HepG2 (cell line): ENCODE measurements around the gene RHOBTB3. TPM values are rescaled to one million over a fixed set of nuclear protein-coding genes. Genes with fewer than 3 reads are reported as not detected.
A peak's percentile ranks its signal among the peaks of the same experiment; 100 is the strongest.

Source experiments
- ELF4 ChIP-seq: sonication (generic); formaldehyde crosslinking; IDR thresholded peaks from 2 replicates; pipeline ENCODE4 v1.5.0; 2020; ENCODE audit warnings: missing genetic modification reagents, mild to moderate bottlenecking, moderate library complexity, borderline replicate concordance
- HHEX ChIP-seq: IDR thresholded peaks from 2 replicates; pipeline ENCODE4 v1.6.1; 2016; ENCODE audit warnings: control low read depth
- MAFG ChIP-seq: sonication (generic); formaldehyde crosslinking; IDR thresholded peaks from 2 replicates; pipeline ENCODE4 v1.5.1; 2020; ENCODE audit warnings: mild to moderate bottlenecking, missing genetic modification reagents
- NCOR1 ChIP-seq: fragments of 200-600 bp; sonication (generic); IDR thresholded peaks from 2 replicates; pipeline ENCODE4 v1.7.0; 2017; ENCODE audit warnings: antibody characterized with exemption, low read length, borderline replicate concordance
- POGZ ChIP-seq: sonication (generic); formaldehyde crosslinking; IDR thresholded peaks from 2 replicates; pipeline ENCODE4 v1.4.0; 2020; ENCODE audit warnings: mild to moderate bottlenecking, missing genetic modification reagents
- RAD51 ChIP-seq: fragments of 450-650 bp; IDR thresholded peaks from 2 replicates; pipeline ENCODE4 v1.6.1; 2016; ENCODE audit warnings: borderline replicate concordance
- SALL2 ChIP-seq: sonication (generic); formaldehyde crosslinking; IDR thresholded peaks from 2 replicates; pipeline ENCODE4 v1.8.1; 2023; ENCODE audit warnings: mild to moderate bottlenecking, missing genetic modification reagents, inconsistent platforms
- SNAPC2 ChIP-seq: sonication (generic); formaldehyde crosslinking; IDR thresholded peaks from 2 replicates; pipeline ENCODE4 v1.8.1; 2022; ENCODE audit warnings: mild to moderate bottlenecking, missing genetic modification reagents
- TGIF2 ChIP-seq: IDR thresholded peaks from 2 replicates; pipeline ENCODE4 v1.6.1; 2016; ENCODE audit warnings: control low read depth, missing compliant biosample characterization
- ZFP37 ChIP-seq: sonication (generic); formaldehyde crosslinking; IDR thresholded peaks from 2 replicates; pipeline ENCODE4 v1.4.0; 2020; ENCODE audit warnings: missing genetic modification reagents, borderline replicate concordance
- ZMYM2 ChIP-seq: sonication (generic); formaldehyde crosslinking; IDR thresholded peaks from 2 replicates; pipeline ENCODE4 v1.8.0; 2022; ENCODE audit warnings: mild to moderate bottlenecking, missing genetic modification reagents
- ZNF432 ChIP-seq: sonication (generic); formaldehyde crosslinking; IDR thresholded peaks from 2 replicates; pipeline ENCODE4 v1.5.0; 2020; ENCODE audit warnings: missing genetic modification reagents, mild to moderate bottlenecking, borderline replicate concordance
- polyA plus RNA-seq, 8 experiments: library from polyadenylated mRNA; depleted of rRNA in 3 of 8; stranded (reverse) in 7 of 8; unstranded in 1 of 8; fragments of >200 nt; fragmentation: Illumina TruSeq in 4 of 8; extraction: Trizol in 4 of 8; gene quantifications; 2 replicates each; pipeline versions ENCODE4 v1.2.1 to v1.2.3, GENCODE V29; 2011 to 2016; ENCODE audit warnings: low read depth in 4 of 8, missing spikeins in 1 of 8, mixed read lengths in 1 of 8; ENCODE audit not compliant: insufficient read depth in 1 of 8
- total RNA-seq, 5 experiments: library from RNA; depleted of rRNA; stranded (reverse); fragments of >200 nt; fragmentation: Illumina TruSeq; extraction: Trizol; gene quantifications; 2 replicates each; pipeline ENCODE4 v1.2.3, GENCODE V29; 2016; ENCODE audit warnings: low read depth in 1 of 5
- TF ChIP-seq, protein P1 (sequence below): sonication (generic); formaldehyde crosslinking; conservative IDR thresholded peaks from 2 replicates; pipeline ENCODE4 v1.4.0; 2020; ENCODE audit warnings: missing genetic modification reagents
- TF ChIP-seq, protein P2 (sequence below): IDR thresholded peaks from 2 replicates; pipeline ENCODE4 v1.6.1; 2016; ENCODE audit warnings: missing compliant biosample characterization, missing genetic modification reagents, borderline replicate concordance
- TF ChIP-seq, protein P3 (sequence below): sonication (generic); formaldehyde crosslinking; IDR thresholded peaks from 2 replicates; pipeline ENCODE4 v1.4.0; 2020; ENCODE audit warnings: missing genetic modification reagents, mild to moderate bottlenecking, borderline replicate concordance
- TF ChIP-seq, protein P4 (sequence below): IDR thresholded peaks from 2 replicates; pipeline ENCODE4 v1.6.1; 2016; ENCODE audit warnings: low read depth, borderline replicate concordance
- TF ChIP-seq, protein P5 (sequence below): fragments of 450-650 bp; IDR thresholded peaks from 2 replicates; pipeline ENCODE4 v1.6.1; 2016
- TF ChIP-seq, protein P6 (sequence below): IDR thresholded peaks from 2 replicates; pipeline ENCODE4 v1.6.1; 2016; ENCODE audit warnings: low read depth

The RHOBTB3 gene
- total and polyA plus RNA-seq, 2 of the 13 experiments (the other 11 are each of a cell fraction or from before 2014, with no cell fraction given) = 31.6 to 35.4 TPM

DNA sequence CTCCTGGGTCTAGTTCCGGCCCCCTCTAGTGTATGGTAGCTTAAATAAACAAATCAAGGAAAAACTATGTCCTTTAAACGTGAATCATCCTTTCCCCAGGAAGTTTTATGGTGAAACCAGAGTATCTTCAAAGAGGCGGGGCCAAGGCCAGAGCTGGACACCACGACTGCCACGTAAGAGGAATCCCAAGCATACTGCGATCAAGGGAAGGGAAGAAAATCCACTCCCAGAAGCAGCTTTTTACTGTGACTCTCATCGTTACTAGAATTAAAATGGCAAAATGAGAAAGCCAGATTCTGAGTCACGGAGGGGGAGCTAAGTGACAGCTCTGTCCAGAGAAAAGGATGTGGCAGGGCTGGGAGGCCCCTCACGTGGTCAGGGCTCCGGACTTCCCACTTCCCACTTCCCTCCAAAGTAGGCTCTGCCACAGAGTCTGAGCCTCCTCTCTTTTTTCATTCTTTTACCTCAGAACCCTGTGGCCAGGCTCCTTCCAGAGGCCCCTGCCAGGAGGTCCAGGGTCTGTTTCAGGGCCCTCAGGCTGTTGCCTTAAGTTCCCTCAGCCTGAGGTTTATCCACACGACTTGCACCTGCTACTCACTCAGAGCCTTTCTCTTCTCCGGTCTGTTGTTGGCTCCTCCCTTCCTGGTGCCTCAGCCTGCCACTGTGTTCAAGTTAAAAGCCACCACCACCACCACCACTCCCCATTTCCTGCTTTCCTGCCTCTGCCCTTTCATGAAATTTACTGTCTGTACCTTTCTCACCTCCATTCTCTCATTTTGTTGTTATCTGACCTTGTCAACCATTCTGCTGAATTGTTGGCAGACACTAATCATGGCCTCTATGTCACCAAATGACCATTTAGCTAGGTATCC is 92.8 kb downstream of the RHOBTB3 start (continued):
- TF ChIP-seq, protein P1, sequence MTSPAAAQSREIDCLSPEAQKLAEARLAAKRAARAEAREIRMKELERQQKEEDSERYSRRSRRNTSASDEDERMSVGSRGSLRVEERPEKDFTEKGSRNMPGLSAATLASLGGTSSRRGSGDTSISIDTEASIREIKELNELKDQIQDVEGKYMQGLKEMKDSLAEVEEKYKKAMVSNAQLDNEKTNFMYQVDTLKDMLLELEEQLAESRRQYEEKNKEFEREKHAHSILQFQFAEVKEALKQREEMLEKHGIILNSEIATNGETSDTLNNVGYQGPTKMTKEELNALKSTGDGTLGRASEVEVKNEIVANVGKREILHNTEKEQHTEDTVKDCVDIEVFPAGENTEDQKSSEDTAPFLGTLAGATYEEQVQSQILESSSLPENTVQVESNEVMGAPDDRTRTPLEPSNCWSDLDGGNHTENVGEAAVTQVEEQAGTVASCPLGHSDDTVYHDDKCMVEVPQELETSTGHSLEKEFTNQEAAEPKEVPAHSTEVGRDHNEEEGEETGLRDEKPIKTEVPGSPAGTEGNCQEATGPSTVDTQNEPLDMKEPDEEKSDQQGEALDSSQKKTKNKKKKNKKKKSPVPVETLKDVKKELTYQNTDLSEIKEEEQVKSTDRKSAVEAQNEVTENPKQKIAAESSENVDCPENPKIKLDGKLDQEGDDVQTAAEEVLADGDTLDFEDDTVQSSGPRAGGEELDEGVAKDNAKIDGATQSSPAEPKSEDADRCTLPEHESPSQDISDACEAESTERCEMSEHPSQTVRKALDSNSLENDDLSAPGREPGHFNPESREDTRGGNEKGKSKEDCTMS (CRISPR knock-in tag) = no peak
- no peak for TF ChIP-seq ZMYM2 (CRISPR knock-in tag)
- no peak for TF ChIP-seq MAFG
- no peak for TF ChIP-seq SALL2
- TF ChIP-seq NCOR1 = no peak; the same call in 1 of the 2 replicates
- TF ChIP-seq, protein P2, sequence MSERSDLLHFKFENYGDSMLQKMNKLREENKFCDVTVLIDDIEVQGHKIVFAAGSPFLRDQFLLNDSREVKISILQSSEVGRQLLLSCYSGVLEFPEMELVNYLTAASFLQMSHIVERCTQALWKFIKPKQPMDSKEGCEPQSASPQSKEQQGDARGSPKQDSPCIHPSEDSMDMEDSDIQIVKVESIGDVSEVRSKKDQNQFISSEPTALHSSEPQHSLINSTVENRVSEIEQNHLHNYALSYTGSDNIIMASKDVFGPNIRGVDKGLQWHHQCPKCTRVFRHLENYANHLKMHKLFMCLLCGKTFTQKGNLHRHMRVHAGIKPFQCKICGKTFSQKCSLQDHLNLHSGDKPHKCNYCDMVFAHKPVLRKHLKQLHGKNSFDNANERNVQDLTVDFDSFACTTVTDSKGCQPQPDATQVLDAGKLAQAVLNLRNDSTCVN (CRISPR knock-in tag) = no peak
- TF ChIP-seq HHEX (CRISPR knock-in tag) = no peak
- TF ChIP-seq ZNF432 = no peak
- TF ChIP-seq, protein P3, sequence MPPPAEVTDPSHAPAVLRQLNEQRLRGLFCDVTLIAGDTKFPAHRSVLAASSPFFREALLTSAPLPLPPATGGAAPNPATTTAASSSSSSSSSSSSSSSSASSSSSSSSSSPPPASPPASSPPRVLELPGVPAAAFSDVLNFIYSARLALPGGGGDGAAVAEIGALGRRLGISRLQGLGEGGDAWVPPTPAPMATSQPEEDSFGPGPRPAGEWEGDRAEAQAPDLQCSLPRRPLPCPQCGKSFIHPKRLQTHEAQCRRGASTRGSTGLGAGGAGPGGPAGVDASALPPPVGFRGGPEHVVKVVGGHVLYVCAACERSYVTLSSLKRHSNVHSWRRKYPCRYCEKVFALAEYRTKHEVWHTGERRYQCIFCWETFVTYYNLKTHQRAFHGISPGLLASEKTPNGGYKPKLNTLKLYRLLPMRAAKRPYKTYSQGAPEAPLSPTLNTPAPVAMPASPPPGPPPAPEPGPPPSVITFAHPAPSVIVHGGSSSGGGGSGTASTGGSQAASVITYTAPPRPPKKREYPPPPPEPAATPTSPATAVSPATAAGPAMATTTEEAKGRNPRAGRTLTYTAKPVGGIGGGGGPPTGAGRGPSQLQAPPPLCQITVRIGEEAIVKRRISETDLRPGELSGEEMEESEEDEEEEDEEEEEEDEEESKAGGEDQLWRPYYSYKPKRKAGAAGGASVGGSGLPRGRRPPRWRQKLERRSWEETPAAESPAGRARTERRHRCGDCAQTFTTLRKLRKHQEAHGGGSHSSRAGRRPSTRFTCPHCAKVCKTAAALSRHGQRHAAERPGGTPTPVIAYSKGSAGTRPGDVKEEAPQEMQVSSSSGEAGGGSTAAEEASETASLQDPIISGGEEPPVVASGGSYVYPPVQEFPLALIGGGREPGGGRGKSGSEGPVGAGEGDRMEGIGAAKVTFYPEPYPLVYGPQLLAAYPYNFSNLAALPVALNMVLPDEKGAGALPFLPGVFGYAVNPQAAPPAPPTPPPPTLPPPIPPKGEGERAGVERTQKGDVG (CRISPR knock-in tag) = no peak
- TF ChIP-seq SNAPC2 (CRISPR knock-in tag) = peak; percentile 48; the same call in 1 of the 2 replicates
- 0 out of 2 replicates have a peak, but pooled peaks have one; percentile 27 for TF ChIP-seq ELF4 (CRISPR knock-in tag)
- 0 out of 2 replicates have a peak, but pooled peaks have one; percentile 42 for TF ChIP-seq ZFP37 (CRISPR knock-in tag)
- TF ChIP-seq POGZ (CRISPR knock-in tag) = peak; percentile 52; the same call in 1 of the 2 replicates
- TF ChIP-seq, protein P4, sequence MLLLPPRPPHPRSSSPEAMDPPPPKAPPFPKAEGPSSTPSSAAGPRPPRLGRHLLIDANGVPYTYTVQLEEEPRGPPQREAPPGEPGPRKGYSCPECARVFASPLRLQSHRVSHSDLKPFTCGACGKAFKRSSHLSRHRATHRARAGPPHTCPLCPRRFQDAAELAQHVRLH (CRISPR knock-in tag) = peak; percentile 16; the same call in 1 of the 2 replicates
- no peak for TF ChIP-seq RAD51
- no peak; the same call in 1 of the 2 replicates for TF ChIP-seq TGIF2
- TF ChIP-seq, protein P5, sequence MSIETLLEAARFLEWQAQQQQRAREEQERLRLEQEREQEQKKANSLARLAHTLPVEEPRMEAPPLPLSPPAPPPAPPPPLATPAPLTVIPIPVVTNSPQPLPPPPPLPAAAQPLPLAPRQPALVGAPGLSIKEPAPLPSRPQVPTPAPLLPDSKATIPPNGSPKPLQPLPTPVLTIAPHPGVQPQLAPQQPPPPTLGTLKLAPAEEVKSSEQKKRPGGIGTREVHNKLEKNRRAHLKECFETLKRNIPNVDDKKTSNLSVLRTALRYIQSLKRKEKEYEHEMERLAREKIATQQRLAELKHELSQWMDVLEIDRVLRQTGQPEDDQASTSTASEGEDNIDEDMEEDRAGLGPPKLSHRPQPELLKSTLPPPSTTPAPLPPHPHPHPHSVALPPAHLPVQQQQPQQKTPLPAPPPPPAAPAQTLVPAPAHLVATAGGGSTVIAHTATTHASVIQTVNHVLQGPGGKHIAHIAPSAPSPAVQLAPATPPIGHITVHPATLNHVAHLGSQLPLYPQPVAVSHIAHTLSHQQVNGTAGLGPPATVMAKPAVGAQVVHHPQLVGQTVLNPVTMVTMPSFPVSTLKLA = no peak
- TF ChIP-seq, protein P6, sequence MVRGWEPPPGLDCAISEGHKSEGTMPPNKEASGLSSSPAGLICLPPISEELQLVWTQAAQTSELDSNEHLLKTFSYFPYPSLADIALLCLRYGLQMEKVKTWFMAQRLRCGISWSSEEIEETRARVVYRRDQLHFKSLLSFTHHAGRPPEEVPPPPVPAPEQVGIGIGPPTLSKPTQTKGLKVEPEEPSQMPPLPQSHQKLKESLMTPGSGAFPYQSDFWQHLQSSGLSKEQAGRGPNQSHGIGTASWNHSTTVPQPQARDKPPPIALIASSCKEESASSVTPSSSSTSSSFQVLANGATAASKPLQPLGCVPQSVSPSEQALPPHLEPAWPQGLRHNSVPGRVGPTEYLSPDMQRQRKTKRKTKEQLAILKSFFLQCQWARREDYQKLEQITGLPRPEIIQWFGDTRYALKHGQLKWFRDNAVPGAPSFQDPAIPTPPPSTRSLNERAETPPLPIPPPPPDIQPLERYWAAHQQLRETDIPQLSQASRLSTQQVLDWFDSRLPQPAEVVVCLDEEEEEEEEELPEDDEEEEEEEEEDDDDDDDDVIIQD = peak; percentile 65; the same call in 1 of the 2 replicates
